Measurements from ENCODE around the gene KIAA1549.
"Not testable (repeated sequence)": the region's sequence is repeated elsewhere in the genome, so short reads cannot be mapped to it uniquely, and the experiment has no call there.

Gene KIAA1549

GRCh38 chr7:138976161-138976560 is 5.0 kb downstream of the KIAA1549 start:
- not testable (repeated sequence) for H3K4me3 ChIP-seq, H3K27ac ChIP-seq

GRCh38 chr7:138975343-138976104 is 5.7 kb downstream of the KIAA1549 start:
- Histone ChIP-seq H3K4me3 (no peak overlapping the region), H3K27ac (no peak overlapping the region)

- H3K27ac ChIP-seq = no peak overlapping the region
- no peak overlapping the region for H3K4me3 ChIP-seq
These were observed 6.4 kb downstream of the KIAA1549 start for GRCh38 chr7:138974675-138975292.

DNA sequence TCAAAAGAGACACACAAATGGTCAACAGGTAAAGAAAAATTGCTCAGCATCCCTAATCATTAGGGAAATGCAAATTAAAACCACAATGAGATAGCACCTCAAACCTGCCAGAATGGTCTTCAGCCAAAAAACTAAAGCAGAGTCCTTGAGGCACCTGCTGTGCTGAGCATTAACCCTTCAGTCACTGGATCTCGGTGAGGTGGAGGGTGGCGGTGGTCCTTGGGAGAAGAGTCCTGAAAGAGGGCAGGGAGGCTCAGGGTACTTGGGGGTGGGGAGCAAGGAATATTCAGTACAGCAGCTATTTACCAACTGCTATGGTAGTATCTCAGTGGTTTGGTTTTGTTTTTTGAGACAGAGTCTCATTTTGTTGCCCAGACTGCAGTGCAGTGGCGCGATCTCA is 7.1 kb downstream of the KIAA1549 start:
- no peak overlapping the region for H3K27ac ChIP-seq
- no peak overlapping the region for H3K4me3 ChIP-seq

GRCh38 chr7:138970952-138971351 is 10.2 kb downstream of the KIAA1549 start:
- Histone ChIP-seq H3K4me3 (no peak overlapping the region), H3K27ac (no peak overlapping the region)

- Histone ChIP-seq H3K4me3 (no peak overlapping the region), H3K27ac (no peak overlapping the region)
These were observed 10.7 kb downstream of the KIAA1549 start for GRCh38 chr7:138970446-138970845.

DNA sequence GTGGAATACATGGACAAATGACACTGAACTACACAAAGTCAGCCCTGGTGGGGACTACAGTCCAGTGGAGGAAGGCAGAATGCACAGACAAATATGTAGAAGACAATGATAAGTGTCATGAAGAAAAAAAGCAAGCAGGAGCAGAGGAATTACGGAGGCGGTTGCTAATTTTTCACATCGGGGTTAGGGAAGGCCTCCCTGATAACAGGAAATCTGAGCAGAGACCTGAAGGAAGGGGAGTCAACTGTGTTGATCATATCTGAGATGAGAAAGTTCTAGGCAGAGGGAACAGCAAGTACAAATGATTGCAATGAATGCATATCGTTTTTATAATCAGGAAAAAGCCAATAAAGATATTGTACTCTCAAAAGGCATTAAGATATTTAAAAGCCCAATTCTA is 14.0 kb downstream of the KIAA1549 start:
- Histone ChIP-seq H3K27ac (no peak overlapping the region), H3K4me3 (no peak overlapping the region)

DNA sequence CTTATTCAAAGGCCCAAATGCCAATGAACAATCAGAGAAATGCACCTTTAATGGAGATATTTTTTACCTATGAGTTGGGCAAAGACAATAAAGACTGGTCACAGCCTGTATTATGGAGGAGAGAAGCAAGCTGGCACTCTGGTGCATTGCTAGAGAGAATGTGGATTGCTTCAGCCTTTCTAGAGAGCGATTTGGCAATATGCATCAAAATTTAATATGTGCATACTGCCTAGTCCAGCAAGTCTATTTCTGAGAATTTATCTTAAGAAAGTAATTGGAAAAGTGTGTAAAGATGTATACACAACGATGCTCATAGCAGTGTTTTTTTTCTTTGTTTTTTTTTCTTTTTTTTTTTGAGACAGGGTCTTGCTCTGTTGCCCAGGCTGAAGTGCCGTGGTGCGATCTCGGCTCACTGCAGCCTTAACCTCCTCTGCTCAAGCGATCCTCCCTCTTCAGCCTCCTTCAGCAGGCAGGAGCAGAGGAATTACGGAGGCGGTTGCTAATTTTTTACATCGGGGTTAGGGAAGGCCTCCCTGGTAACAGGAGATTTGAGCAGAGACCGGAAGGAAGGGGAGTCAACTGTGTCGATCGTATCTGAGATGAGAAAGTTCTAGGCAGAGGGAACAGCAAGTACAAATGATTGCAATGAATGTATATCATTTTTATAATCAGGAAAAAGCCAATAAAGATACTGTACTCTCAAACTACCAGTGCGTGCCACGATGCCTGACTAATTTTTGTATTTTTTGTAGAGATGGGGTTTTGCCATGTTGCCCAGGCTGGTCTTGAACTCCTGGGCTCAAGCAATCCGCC is 16.4 kb downstream of the KIAA1549 start:
- H3K27ac ChIP-seq = no peak overlapping the region
- H3K4me3 ChIP-seq = no peak overlapping the region

GRCh38 chr7:138963675-138964074 is 17.5 kb downstream of the KIAA1549 start:
- Histone ChIP-seq H3K27ac (no peak overlapping the region), H3K4me3 (no peak overlapping the region)

DNA sequence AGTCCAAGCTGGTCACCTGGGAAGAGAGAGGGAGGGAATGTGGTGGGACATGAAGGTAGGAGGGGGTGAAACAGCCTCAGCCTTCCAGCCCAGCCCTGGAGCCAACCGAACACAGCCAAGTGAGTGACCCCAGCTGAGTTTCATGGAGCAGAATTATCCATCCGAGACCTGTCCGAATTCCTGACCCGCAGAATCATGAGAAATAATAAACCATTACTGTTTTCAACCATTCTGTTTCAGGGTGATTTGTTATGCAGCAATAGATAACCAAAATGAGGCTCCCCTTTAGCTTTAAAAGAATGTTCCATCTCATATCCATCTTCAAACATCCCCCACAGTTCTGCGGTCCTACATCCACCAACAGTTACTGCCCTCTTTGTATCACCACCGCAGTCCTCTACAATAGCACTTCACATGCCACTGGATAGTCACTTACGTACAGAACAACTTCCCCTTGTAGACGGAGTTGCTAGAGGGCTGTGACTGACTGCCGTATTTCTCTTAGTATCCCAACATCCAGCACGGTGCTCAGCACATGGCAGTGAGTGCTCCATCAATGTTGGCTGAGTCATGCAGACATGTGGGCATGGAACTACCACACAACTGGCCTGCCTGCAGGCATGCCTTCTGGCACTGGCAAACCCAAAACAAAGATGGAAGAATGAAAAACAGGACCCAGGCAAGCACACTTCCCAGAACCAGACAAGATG is 18.5 kb downstream of the KIAA1549 start:
- Histone ChIP-seq H3K27ac (no peak overlapping the region), H3K4me3 (no peak overlapping the region)

DNA sequence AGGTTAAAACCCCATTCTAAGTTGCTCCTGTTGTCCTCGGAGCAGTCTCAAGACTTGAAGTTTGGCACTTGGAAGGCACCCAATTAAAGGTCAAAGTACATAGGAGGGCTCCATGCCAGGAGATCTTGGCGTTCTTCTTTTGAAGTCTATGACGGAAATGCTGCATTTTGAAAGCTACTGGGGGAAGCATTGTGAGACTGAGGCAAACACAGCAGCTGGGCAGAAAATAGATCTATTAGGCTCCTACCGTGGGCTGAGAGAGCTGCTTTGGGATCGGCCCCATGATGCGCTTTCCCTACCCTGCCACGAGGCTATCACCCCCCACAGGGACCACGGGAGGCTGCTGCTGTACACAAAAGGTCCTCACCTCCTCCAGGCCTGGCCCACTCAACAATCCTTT is 20.0 kb downstream of the KIAA1549 start:
- H3K4me3 ChIP-seq = no peak overlapping the region
- peak overlapping the region in 1 of 21 experiments; percentile 24 for H3K27ac ChIP-seq

GRCh38 chr7:138958391-138958956 is 22.7 kb downstream of the KIAA1549 start:
- Histone ChIP-seq H3K4me3 (no peak overlapping the region), H3K27ac (no peak overlapping the region)

DNA sequence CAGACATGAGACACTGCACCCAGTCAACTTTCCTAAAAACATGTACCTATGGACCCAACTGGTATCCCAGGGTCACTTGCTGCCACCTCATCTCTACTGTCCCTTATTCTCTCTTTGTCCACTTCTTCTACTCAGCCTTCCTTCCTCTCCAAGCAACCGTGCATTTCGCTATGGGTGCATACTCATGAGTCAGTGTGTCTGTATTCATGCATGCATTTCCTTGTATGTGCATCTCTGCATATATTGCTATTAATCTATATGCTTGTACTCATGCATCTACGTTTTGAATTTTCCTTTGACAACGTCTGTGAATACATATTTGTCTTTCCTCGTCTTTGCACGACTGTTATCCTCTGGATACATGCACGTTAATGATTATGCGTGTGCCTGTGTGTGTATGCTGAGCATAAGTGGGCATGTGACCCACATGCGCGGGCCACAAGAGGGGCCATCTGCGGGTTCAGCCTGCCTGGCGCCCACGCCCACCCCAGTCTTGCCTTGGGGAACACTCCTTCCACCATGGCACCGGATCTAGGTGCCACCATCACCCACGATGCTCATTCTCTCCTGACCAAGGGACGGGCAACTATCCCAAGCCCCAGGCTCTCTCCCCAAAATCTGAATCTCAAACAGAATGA is 23.3 kb downstream of the KIAA1549 start:
- H3K4me3 ChIP-seq = no peak overlapping the region
- no peak overlapping the region for H3K27ac ChIP-seq

DNA sequence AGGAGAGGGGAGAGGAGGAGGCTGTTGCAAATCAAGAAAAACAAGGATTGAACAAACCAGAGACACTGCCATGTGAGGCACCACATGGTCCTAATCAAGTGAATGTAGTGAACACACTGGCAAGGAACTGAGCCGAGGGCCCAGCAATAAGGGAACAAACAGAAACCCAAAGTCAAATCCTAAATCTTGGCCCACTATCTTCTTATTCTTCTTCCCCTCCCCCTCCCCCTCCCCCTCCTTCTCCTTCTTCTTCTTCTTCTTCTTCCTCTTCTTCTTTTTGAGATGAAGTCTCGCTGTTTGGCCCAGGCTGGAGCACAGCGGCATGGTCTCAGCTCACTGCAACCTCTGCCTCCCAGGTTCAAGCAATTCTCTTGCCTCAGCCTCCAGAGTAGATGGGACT is 24.0 kb downstream of the KIAA1549 start:
- H3K27ac ChIP-seq = no peak overlapping the region
- no peak overlapping the region for H3K4me3 ChIP-seq

GRCh38 chr7:138954545-138955475 is 26.4 kb downstream of the KIAA1549 start:
- H3K4me3 ChIP-seq = no peak overlapping the region
- H3K27ac ChIP-seq = no peak overlapping the region

DNA sequence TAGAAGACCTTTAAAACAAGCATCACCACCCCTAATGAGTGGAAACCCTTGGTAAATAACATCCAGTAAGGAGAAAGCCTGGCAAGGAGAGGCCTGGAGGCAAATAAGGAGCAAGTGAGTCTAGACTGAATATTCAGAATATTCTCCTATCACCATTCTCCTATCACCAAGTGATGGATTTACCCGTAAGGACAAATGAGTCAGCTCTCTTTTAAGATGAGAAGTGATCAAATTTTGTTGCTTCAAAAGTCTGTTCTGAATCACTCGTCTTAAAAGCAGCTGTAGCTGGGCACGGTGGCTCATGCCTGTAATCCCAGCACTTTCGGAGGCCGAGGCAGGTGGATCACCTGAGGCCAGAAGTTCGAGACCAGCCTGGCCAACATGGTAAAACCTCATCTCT is 28.4 kb downstream of the KIAA1549 start:
- H3K4me3 ChIP-seq = no peak overlapping the region
- no peak overlapping the region for H3K27ac ChIP-seq

DNA sequence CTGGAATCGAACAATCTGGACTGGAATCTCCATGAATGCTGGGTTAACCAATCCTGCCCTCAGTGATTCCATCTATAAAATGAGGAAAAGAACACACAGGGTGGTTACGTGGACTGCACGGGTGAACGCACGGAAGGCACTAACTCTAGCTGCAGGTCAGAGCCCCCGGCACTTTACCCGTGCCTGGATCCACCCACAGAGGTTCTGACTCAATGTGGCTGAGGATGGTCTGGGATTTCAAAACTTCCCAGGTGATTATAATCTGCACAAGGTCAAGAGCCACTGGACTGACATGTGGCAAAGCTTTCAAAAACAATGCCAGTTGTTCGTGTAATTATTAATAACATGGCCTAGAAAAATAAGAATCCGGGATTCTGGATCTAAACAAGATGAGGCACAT is 29.2 kb downstream of the KIAA1549 start:
- Histone ChIP-seq H3K4me3 (no peak overlapping the region), H3K27ac (no peak overlapping the region)

DNA sequence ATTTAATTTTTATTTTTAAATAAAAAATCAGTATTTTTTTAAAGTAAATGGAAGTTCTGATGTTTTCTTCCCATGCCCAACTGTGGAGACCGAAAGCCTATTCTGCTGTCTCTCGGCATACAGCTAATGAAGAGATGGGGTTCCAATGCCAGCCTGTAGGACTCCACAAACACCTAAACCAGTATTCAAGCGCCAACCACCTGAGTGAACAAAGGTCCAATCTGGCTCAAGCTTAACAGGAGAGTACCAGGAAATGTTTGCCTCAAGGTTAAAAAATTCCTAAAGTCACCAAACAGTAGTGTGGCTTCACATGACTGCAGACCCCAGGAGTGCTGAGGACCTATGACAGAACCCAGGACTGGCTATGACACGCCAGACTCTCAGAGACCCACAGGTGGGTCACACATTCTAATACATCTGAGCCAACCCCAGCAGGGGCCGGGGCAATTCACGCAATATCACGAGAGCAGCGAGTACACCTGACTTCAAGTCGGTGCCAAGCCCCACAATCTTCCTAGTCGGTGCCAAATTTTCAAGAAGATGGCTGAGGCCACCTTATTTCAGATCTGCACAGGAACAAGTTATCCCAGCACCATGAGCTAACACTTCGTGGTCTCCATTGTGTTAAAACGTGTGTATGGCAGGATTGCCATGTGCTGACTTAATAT is 31.6 kb downstream of the KIAA1549 start:
- H3K4me3 ChIP-seq = no peak overlapping the region
- no peak overlapping the region for H3K27ac ChIP-seq

Measured in skin epidermis (tissue), 12 donors.